Neural progenitor cell (in vitro differentiated cells): ENCODE data around the gene ACOX3.

ENCODE experiments used
- EZH2 ChIP-seq: fragments of 200-600 bp; sonication (generic); IDR thresholded peaks from 2 replicates; pipeline ENCODE4 v1.6.1; 2017; ENCODE audit warnings: antibody characterized with exemption, mild to moderate bottlenecking, moderate library complexity
- TF ChIP-seq, protein P1 (sequence below): fragments of 200-600 bp; sonication (generic); IDR thresholded peaks from 2 replicates; pipeline ENCODE4 v1.5.1; 2017; ENCODE audit warnings: antibody characterized with exemption, mild to moderate bottlenecking

DNA sequence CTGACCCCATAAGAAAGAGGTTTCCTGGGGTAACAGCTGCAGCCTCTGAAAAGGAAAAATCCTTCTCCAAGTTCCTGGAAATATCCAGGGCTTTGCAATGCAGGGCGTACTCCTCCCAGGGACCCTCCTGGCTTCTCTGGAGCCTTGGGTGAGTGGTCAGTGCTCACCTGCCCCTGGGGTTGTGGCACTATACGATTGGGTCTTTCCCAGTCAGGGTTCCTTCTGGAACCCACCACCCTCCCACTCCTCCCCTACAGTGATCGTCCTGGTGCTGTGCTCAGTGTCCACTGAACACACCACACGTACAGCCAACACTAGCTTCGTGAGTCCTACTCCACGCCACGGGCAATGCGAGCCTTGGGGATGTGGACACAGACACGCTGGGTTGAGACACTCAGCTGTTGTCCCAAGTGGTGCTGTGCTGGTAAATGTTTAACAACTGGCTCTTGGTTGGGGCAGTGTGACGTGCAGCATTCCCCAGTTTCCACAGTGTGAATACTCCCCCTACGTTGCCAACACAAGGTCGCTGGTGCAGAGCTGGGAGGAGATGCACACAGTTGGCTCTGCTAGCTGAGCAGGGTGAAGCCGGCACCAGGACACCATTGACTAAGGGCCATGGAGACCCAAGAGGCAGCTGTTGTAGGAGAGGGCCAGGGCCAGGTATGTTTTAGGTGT lies 105.6 kb downstream of the ACOX3 start:
- TF ChIP-seq EZH2 = no peak
- TF ChIP-seq, protein P1, sequence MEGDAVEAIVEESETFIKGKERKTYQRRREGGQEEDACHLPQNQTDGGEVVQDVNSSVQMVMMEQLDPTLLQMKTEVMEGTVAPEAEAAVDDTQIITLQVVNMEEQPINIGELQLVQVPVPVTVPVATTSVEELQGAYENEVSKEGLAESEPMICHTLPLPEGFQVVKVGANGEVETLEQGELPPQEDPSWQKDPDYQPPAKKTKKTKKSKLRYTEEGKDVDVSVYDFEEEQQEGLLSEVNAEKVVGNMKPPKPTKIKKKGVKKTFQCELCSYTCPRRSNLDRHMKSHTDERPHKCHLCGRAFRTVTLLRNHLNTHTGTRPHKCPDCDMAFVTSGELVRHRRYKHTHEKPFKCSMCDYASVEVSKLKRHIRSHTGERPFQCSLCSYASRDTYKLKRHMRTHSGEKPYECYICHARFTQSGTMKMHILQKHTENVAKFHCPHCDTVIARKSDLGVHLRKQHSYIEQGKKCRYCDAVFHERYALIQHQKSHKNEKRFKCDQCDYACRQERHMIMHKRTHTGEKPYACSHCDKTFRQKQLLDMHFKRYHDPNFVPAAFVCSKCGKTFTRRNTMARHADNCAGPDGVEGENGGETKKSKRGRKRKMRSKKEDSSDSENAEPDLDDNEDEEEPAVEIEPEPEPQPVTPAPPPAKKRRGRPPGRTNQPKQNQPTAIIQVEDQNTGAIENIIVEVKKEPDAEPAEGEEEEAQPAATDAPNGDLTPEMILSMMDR = no peak
